Kidney glomerular epithelial cell (primary cell): ENCODE data around the gene PDHX.
A peak's percentile ranks its signal among the peaks of the same experiment; 100 is the strongest.

Experiments
- DNase-seq: peaks from one replicate; lab custom pipeline; 2025; lab: John Stamatoyannopoulos, UW

The PDHX gene

GRCh38 chr11:34957606-34958005, 41.2 kb downstream of the PDHX start:
- DNase-seq: no peak

GRCh38 chr11:34959770-34960169, 43.4 kb downstream of the PDHX start:
- no peak for DNase-seq

- no peak for DNase-seq
These were observed 43.9 kb downstream of the PDHX start for GRCh38 chr11:34960277-34960676.

- DNase-seq: no peak
These were observed 45.6 kb downstream of the PDHX start for GRCh38 chr11:34962034-34962433.

- DNase-seq: no peak
These were observed 46.9 kb downstream of the PDHX start for GRCh38 chr11:34963351-34963750.

- no peak for DNase-seq
These were observed 48.4 kb downstream of the PDHX start for GRCh38 chr11:34964610-34965331.

GRCh38 chr11:34968862-34969261, 52.4 kb downstream of the PDHX start:
- no peak for DNase-seq

GRCh38 chr11:34970033-34970432, 53.6 kb downstream of the PDHX start:
- DNase-seq: no peak

GRCh38 chr11:34970480-34970879, 54.1 kb downstream of the PDHX start:
- no peak for DNase-seq

GRCh38 chr11:34971928-34972327, 55.5 kb downstream of the PDHX start:
- no peak for DNase-seq

- DNase-seq: no peak
These were observed 55.9 kb downstream of the PDHX start for GRCh38 chr11:34972366-34972765.

- no peak for DNase-seq
These were observed 56.5 kb downstream of the PDHX start for GRCh38 chr11:34972892-34973291.

GRCh38 chr11:34975482-34975881, 59.1 kb downstream of the PDHX start:
- DNase-seq: no peak

- no peak for DNase-seq
These were observed 60.2 kb downstream of the PDHX start for GRCh38 chr11:34976496-34977088.

- DNase-seq: peak; percentile 15
These were observed 60.9 kb downstream of the PDHX start for GRCh38 chr11:34977089-34977912.

- no peak for DNase-seq
These were observed 62.1 kb downstream of the PDHX start for GRCh38 chr11:34978236-34979191.

- no peak for DNase-seq
These were observed 68.1 kb downstream of the PDHX start for GRCh38 chr11:34984514-34984913.

- DNase-seq: no peak
These were observed 70.6 kb downstream of the PDHX start for GRCh38 chr11:34986883-34987520.

- no peak for DNase-seq
These were observed 71.2 kb downstream of the PDHX start for GRCh38 chr11:34987617-34988016.

- DNase-seq: peak; percentile 12
These were observed 72.2 kb downstream of the PDHX start for GRCh38 chr11:34988294-34989255.
